UCSD-AML1 (cell line): ENCODE data around the gene LMO1.

Experiments used
- DNase-seq: peaks from one replicate; lab custom pipeline; 2025; ENCODE audit not compliant: unreplicated experiment; lab: John Stamatoyannopoulos, UW

Gene LMO1

DNA sequence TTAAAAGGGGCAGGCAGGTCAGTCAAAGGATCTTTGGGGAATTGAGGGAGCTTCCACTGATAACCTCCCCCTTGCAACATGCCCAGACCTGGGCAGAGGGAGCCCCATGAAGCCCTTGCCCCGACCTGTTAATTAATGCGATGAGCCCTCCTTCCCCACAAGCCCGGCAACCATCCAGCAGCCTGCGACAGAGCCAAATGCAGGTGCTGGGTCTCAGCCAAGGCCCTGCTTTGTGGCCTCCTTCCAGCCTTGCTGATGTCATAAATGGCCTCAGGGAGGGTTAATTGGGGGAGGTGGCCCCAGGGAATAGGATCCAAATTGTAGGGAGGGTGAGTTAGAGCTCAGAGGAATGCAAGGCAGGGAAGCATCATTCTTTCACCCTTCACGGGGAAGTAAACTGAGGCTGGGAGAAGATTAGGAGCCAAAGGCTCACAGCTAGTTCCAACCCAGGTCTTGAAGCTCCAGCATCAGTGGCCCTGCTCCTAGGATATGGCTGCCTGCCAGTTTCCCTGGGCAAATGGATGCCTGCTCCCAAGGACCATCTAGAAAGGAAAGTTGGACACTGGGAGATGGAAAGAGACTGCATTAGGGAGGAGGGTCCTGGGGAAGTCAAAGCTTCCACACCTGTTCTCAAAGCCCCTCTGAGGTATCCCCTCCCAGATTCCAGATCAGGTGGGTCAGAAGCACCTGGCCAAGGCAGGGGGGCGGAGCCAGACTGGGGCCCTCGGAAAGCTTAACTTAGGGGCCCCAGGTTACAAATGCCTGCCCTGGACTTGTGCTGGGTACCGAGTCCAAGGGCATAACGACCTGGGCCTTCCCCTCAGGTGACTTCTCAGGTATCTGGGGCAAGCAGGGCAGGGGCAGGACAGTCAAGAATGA lies 34.1 kb downstream of the LMO1 start:
- no peak for DNase-seq

DNA sequence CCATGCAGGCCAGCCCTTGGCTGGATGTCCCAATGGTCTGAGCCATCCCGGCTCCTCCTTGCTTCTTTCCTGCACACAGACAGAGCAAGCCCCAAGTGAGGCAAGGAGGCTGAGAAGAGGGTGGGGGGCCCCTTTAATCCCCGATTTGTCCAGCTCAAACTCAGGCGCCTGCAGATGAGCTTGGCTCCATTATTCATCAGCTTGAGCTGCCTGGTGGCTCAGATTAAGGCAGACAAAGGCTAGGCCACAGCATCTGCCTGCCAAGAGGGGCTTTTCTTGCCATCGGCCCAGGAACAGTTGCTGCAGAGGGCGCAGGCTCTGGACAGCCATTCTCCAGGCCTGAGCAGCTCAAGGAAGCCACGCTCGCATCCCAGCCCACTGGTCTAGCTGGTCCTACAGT lies 35.4 kb downstream of the LMO1 start:
- no peak for DNase-seq

DNA sequence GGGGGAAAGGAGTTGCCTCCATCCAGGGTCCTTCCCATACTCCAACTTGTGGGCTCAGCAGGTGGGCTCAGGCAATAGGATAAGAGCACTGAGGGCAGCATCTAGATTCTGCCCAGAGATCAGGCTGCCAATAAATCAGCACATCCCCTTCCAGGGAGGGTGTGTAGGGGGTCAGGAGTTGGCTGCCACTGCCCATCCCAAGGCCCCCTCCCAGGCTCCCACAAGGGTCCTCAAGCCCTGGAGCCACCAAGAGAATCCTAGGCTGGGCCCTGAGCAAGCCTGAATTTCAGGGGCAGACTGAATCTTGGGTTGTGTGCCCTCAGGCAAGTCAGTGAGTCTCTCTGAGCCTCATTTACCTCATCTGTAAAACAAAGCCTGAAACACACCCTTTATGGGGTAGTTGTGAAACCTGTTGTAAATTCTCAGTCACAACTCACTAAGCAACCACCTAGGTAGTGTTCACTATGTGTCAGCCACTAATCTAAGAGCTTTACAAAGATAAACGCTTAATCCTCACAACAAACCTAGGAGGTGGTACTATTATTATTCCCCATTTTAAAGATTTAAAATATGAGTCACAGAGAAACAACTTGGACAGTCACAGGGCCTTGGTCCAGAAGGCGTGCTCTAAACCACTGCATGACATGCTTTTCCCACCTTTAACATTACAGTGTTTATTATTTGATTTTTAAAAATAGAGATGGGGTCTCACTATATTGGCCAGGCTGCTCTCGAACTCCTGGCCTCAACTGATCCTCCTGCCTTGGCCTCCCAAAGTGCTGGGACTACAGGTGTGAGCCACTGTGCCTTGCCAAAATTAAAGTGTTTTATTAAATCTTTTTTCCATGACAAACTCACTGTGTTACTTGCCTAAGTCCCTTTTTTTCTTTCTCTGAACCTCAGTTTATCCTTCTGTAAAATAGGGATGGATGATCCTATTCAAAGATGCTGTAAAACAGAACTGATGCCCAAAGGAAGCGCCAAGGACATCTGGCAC lies 36.2 kb downstream of the LMO1 start:
- no peak for DNase-seq

GRCh38 chr11:8225589-8226036 lies 38.1 kb downstream of the LMO1 start:
- DNase-seq: peak; percentile 66

DNA sequence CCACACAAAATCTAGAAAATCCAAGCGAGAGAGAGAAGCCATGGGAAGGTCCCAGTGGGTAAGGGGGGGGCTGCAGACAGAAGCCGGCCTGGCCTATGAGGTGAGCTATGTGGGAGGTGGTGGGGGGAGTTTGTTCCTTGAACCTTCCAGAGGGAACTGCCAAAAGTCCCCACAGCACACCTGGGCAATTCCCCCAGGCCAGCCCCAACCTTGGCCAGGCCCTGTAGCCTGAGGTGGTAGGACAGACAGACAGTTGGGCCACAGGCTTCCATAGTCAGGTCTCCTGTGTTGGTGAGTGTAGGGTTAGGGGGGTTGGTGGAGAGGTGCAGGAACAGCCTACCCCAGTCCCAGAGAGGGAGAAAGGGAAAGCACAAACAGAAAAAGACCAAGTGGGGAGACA lies 39.0 kb downstream of the LMO1 start:
- DNase-seq: no peak

- DNase-seq: no peak
Measured at GRCh38 chr11:8224161-8224591, 39.5 kb downstream of the LMO1 start.

DNA sequence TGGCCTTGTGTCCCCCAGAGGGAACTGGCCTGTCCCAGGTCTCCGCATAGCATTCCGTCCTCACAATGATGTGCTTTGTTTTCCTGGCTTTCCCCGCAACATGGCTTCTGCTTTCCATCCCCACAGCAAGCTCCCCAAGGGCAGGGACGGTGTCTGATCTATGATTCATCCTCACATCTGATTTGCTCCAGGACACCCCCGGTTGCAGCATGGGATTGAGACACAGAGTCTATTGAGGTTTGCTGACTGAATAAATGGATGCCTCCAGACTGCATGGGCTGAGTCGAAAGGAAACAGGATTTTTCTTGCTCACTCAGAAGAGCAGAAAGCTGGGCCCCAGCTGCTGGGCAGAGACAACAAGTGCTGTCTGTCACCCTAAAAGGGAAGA lies 40.2 kb downstream of the LMO1 start:
- no peak for DNase-seq

- DNase-seq: peak; percentile 63
Measured at GRCh38 chr11:8222820-8223512, 40.7 kb downstream of the LMO1 start.

DNA sequence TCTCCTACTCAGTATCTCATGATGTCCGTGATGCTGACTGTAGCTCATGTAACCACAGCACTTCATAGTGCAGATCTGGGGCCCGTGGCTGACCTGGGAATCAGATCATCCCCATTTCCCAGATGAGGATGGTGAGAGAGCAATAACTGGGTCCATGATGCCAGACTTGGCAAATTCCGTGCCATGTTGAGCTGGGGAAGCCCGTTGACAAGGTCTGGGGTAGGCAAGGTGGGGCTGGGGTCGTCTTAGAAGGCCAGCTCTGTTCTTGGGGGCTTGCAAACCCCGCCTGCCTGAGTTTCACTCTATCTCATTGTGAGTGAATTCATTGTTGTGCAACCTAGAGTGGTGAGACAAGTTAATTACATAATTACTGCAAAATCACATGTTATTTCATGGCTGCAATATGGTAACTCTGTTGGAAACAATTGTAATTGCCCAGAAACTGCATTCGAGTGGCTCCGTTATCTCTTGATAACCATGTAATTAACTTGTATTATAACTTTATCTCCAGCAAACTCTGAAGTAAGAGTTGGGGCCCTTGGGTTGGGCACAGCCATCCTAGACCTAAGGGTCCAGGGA lies 41.7 kb downstream of the LMO1 start:
- no peak for DNase-seq

DNA sequence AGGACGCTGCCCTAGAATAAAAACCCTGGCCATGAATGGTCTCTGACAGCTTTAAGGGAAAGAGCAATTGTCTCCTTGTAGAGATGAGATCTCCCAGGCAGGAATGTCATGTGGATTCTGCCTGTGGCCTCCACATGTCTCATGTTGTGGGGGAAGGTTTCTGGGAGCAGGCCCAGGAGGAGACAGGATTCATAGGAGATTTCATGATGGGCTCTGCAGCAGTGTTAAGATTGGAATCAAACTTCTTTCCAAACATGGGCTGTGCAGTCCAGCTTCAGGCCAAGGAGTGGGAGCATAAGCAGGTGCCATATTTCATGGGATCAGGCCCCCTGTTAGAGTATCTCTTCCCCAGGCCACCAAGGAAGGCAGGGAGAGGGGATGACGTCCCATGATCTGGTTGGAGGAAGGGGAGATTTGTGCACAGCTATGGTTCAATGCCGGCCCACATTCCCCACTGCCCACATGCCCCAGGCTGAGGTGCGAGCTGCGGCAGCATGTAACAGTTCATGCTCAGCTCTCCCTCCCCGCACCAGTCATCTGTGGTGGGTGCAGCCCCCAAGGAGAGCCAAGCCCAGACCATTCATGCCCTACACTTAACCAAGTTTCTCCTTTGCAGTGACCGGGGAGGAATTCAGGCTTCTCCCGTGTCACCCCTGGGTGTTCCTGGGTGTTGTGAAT lies 42.5 kb downstream of the LMO1 start:
- DNase-seq: no peak

DNA sequence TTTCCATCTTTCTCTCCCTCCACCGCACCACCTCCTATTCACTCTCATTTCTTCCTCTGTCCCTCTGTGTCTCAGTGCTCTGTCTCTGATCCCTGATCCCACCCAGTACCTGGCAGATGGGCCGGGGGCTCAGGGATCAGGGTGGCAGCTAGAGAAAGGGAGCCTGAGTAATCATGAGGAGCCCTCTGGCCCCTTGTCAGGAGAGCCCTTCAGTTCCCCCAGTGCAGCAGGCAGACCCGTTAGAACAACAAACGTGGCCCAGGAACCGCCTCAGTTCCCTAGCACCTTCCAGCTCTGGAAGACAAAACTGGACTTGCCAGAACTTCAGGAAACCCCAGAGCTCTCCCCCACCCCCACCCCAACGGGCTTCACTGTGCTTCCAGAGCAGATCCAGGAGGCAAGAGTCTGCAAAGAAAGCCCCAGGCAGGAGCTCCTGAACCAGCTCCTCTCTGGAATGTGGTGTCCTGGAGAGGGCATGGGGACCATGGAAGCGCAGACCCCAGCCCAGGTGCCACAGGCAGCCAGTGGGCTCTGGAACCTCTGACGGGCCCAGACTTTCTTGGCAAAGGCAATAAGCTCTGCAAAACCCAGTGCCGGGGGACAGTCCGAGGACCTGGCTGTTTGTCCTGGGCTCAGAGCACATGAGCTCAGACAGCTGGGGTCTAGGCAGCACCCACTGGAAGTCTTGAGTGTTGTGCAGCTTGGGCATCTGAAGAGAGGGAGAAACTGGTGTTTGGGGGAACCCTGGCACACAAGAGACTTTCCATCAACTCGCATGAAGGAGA lies 43.2 kb downstream of the LMO1 start:
- no peak for DNase-seq

- peak; percentile 31 for DNase-seq
Measured at GRCh38 chr11:8219257-8220021, 44.2 kb downstream of the LMO1 start.

DNA sequence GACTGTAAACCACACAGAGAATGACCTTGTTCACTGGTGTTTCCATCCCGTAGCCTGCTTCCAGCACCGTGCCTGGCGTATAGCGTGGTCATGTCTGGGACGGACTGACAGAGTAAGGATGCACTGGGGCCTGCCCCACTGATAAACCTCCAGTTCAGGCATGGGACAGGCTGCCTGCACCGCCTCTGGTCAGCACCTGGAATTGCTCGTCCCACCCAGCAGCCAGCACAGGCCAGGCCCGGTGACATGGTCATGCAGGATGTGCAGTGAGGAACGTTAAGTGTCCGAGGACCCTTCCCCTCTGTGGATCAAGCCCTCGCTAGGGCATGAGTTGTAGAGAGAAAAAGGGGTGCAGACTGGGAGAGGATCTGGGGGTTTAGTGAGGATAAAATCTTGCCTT lies 44.8 kb downstream of the LMO1 start:
- no peak for DNase-seq

DNA sequence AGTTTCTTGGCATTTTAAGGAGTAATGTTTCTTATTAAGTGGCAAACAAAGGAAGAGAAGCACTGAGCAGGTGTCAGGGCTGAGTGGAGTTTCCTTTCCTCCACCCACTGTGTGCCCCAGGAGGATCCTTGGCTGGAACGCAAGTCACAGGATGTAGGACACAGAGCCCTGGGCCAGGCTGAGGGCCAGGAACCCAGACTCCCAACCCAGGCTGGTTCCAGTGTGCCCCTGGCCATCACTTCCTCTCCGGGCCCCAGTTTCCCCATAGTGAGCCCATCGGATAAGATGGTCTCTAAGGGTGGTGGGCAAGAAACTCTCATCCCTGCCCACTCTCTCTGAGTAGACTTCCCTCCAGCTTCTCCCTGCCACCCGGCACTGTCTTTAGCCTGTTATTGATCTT lies 45.3 kb downstream of the LMO1 start:
- no peak for DNase-seq

- DNase-seq: no peak
Measured at GRCh38 chr11:8217926-8218325, 45.8 kb downstream of the LMO1 start.

- no peak for DNase-seq
Measured at GRCh38 chr11:8217136-8217535, 46.5 kb downstream of the LMO1 start.

- DNase-seq: no peak
Measured at GRCh38 chr11:8213376-8213775, 50.3 kb downstream of the LMO1 start.

GRCh38 chr11:8209208-8209807 lies 54.4 kb downstream of the LMO1 start:
- DNase-seq: peak; percentile 60
